MM.1S (cell line): ENCODE results near the gene NEURL4.
"Not testable (repeated sequence)": the region's sequence is repeated elsewhere in the genome, so short reads cannot be mapped to it uniquely, and the experiment has no call there.

Source experiments
- DNase-seq: peaks from one replicate; pipeline ENCODE4 v3.0.0-alpha.2; 2015
- H2AFZ ChIP-seq: fragments of 300-600 bp; sonication (generic); 2 replicates; pipeline ENCODE4 v1.6.0; 2016; ENCODE audit warnings: antibody characterized with exemption, low read length
- H3F3A ChIP-seq: fragments of 300-600 bp; sonication (generic); 2 replicates; pipeline ENCODE4 v1.6.1; 2016; ENCODE audit warnings: mild to moderate bottlenecking, antibody characterized with exemption, low read length, moderate library complexity, mixed read lengths; ENCODE audit not compliant: insufficient read depth
- H3K27ac ChIP-seq: fragments of 300-600 bp; sonication (generic); 2 replicates; pipeline ENCODE4 v1.5.1; 2016; ENCODE audit warnings: mild to moderate bottlenecking, low read length
- H3K27me3 ChIP-seq: fragments of 300-600 bp; sonication (generic); replicated peaks from 2 replicates; pipeline ENCODE4 v1.6.0; 2016; ENCODE audit warnings: low read length; ENCODE audit not compliant: insufficient read depth
- H3K36me3 ChIP-seq: fragments of 300-600 bp; sonication (generic); replicated peaks from 2 replicates; pipeline ENCODE4 v1.6.1; 2016; ENCODE audit warnings: mild to moderate bottlenecking, low read length, mixed read lengths; ENCODE audit not compliant: insufficient read depth
- H3K4me1 ChIP-seq: fragments of 300-600 bp; sonication (generic); 2 replicates; pipeline ENCODE4 v1.6.1; 2016; ENCODE audit warnings: low read length, mixed read lengths
- H3K4me2 ChIP-seq: fragments of 300-600 bp; sonication (generic); 2 replicates; pipeline ENCODE4 v1.6.0; 2016; ENCODE audit warnings: low read depth, low read length
- H3K4me3 ChIP-seq: fragments of 300-600 bp; sonication (generic); 2 replicates; pipeline ENCODE4 v1.5.1; 2016; ENCODE audit warnings: low read length, mixed read lengths
- H3K79me2 ChIP-seq: fragments of 300-600 bp; sonication (generic); 2 replicates; pipeline ENCODE4 v1.6.1; 2016; ENCODE audit warnings: mixed run types, low read length, mixed read lengths
- H3K9ac ChIP-seq: fragments of 300-600 bp; sonication (generic); 2 replicates; pipeline ENCODE4 v1.6.1; 2016; ENCODE audit warnings: low read length, mixed read lengths
- H3K9me2 ChIP-seq: fragments of 300-600 bp; sonication (generic); replicated peaks from 2 replicates; pipeline ENCODE4 v1.6.1; 2016; ENCODE audit warnings: mild to moderate bottlenecking, low read length, mixed read lengths; ENCODE audit not compliant: insufficient read depth
- H3K9me3 ChIP-seq: fragments of 300-600 bp; sonication (generic); replicated peaks from 2 replicates; pipeline ENCODE4 v1.6.1; 2016; ENCODE audit warnings: mild to moderate bottlenecking, low read length, mixed read lengths; ENCODE audit not compliant: insufficient read depth
- H4K20me1 ChIP-seq: fragments of 300-600 bp; sonication (generic); 2 replicates; pipeline ENCODE4 v1.6.1; 2016; ENCODE audit warnings: mild to moderate bottlenecking, low read length, moderate library complexity, mixed read lengths; ENCODE audit not compliant: insufficient read depth
- EZH2 ChIP-seq: fragments of 300-600 bp; sonication (generic); optimal IDR thresholded peaks from 2 replicates; pipeline ENCODE3; 2017; ENCODE audit warnings: low read depth, mild to moderate bottlenecking, antibody characterized with exemption, low read length, mixed read lengths
- EZH2phosphoT487 ChIP-seq: fragments of 300-600 bp; sonication (generic); IDR thresholded peaks from 2 replicates; pipeline ENCODE4 v1.6.1; 2018; ENCODE audit warnings: antibody characterized with exemption, low read length
- TF ChIP-seq, protein P1 (sequence below): fragments of 300-600 bp; sonication (generic); IDR thresholded peaks from 2 replicates; pipeline ENCODE4 v1.5.1; 2016; ENCODE audit warnings: antibody characterized with exemption, low read length, mixed read lengths

NEURL4 gene

DNA sequence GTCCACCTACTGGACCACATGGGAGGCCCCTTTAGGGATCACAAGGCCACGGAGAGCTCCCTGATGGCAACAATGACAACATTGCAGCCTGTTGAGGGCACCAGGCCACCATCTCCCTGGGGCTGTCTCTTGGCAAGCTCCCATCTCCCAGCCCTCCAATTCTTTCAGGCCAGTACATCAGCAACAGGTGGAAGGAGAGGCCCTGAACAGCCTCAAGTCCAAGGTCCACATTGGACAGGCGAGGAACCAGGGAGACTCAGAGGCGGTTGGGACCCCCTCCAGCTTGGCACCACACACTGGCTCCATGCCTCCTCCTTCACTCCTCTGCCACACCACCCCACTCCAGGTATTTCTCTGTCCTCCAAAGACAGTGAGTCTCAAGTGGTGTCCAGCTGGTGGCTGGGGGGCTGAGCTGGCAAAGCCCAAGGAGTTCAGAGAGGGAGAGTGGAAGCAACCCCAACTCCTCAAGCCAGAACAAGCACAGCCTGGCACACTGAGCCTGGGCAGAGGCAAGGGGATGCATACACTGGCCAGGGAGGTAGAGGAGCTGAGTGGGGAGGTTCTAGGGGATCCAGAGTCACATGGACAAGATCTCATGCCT is 5.9 kb upstream of the NEURL4 start:
- Histone ChIP-seq H2AFZ (no peak overlapping the region), H3K9ac (no peak overlapping the region), H3K27me3 (no peaks in the 10 kb centered on the region), H3K4me1 (peaks cover 16% of the 10 kb centered on the region), H3K79me2 (peaks cover 24% of the 10 kb centered on the region), H3K4me3 (no peak overlapping the region), H3K9me3 (no peaks in the 10 kb centered on the region), H3K27ac (no peak overlapping the region), H3F3A (peaks cover 12% of the 10 kb centered on the region), H3K4me2 (no peak overlapping the region), H4K20me1 (no peaks in the 10 kb centered on the region), H3K36me3 (no peaks in the 10 kb centered on the region), H3K9me2 (no peaks in the 10 kb centered on the region)
- DNase-seq, result no peak
- TF ChIP-seq, protein P1, sequence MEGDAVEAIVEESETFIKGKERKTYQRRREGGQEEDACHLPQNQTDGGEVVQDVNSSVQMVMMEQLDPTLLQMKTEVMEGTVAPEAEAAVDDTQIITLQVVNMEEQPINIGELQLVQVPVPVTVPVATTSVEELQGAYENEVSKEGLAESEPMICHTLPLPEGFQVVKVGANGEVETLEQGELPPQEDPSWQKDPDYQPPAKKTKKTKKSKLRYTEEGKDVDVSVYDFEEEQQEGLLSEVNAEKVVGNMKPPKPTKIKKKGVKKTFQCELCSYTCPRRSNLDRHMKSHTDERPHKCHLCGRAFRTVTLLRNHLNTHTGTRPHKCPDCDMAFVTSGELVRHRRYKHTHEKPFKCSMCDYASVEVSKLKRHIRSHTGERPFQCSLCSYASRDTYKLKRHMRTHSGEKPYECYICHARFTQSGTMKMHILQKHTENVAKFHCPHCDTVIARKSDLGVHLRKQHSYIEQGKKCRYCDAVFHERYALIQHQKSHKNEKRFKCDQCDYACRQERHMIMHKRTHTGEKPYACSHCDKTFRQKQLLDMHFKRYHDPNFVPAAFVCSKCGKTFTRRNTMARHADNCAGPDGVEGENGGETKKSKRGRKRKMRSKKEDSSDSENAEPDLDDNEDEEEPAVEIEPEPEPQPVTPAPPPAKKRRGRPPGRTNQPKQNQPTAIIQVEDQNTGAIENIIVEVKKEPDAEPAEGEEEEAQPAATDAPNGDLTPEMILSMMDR, result no peak
- TF ChIP-seq EZH2 (no peak), EZH2phosphoT487 (no peak)

DNA sequence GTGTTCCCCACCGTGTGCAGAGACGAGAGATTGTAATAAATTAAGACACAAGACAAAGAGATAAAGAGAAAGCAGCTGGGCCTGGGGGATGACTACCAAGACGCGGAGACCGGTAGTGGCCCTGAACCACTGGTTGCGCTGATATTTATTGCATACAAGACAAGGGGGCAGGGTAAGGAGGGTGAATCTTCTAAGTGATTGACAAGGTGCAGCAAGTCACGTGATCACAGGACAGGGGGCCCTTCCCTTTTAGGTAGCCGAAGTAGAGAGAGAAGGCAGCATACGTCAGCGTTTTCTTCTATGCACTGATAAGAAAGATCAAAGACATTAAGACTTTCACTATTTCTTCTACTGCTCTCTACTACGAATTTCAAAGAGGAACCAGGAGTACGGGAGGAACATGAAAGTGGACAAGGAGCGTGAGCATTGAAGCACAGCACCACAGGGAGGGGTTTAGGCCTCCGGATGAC is 3.5 kb upstream of the NEURL4 start:
- not testable (repeated sequence) for H3K36me3 ChIP-seq, H3K9me2 ChIP-seq, H3K9ac ChIP-seq, H3K9me3 ChIP-seq, H3K4me3 ChIP-seq, H3K27me3 ChIP-seq, H3F3A ChIP-seq, H4K20me1 ChIP-seq
- peaks cover 22% of the 10 kb centered on the region for H3K4me1 ChIP-seq
- peak overlapping the region; percentile 38; the same call in 1 of the 2 replicates for H3K4me2 ChIP-seq
- H3K27ac ChIP-seq, result peak overlapping the region; percentile 19; the same call in 1 of the 2 replicates
- peaks cover 27% of the 10 kb centered on the region for H3K79me2 ChIP-seq
- DNase-seq, result peak; percentile 59
- H2AFZ ChIP-seq, result peak overlapping the region; percentile 14; the same call in 1 of the 2 replicates

- H3K4me2 ChIP-seq, result peak overlapping the region; percentile 38; the same call in 1 of the 2 replicates
- H3K79me2 ChIP-seq, result peaks cover 27% of the 10 kb centered on the region
- no peak for DNase-seq
- H3K9ac ChIP-seq, result no peak overlapping the region
- no peaks in the 10 kb centered on the region for H3K36me3 ChIP-seq
- H2AFZ ChIP-seq, result peak overlapping the region; percentile 14; the same call in 1 of the 2 replicates
- H3K4me3 ChIP-seq, result no peak overlapping the region
- no peak for TF ChIP-seq EZH2
- TF ChIP-seq, protein P1, result no peak
- no peak for TF ChIP-seq EZH2phosphoT487
- no peaks in the 10 kb centered on the region for H3K9me2 ChIP-seq
- peaks cover 22% of the 10 kb centered on the region for H3K4me1 ChIP-seq
- no peaks in the 10 kb centered on the region for H3K27me3 ChIP-seq
- peak overlapping the region; percentile 19; the same call in 1 of the 2 replicates for H3K27ac ChIP-seq
- H3K9me3 ChIP-seq, result no peaks in the 10 kb centered on the region
- H3F3A ChIP-seq, result peaks cover 9% of the 10 kb centered on the region
- no peaks in the 10 kb centered on the region for H4K20me1 ChIP-seq
Observed at GRCh38 chr17:7332111-7332510, 3.0 kb upstream of the NEURL4 start.

DNA sequence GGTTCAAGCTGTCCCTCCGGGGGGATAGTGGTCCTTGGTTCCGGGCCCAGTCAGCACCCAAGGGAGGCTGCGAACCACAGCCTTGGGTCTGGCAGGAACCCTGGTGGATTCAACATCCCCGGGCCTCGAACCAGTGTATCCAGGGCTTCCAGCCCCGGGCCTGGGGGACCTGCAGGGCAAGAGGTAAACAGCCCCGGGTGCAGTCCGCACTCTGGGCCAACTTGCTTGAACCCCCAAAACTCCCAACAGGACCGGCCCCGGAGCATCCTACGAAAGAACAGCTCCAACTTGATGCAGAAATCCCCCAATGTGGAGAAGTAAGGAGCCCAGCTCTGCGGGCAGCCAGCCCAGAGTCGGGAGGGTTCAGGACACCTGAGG is 1.5 kb upstream of the NEURL4 start:
- peaks cover 19% of the 10 kb centered on the region for H3K4me1 ChIP-seq
- H3K9ac ChIP-seq, result peak overlapping the region; percentile 35; the same call in 1 of the 2 replicates
- H3K79me2 ChIP-seq, result peaks cover 18% of the 10 kb centered on the region
- H3K4me3 ChIP-seq, result peak overlapping the region; percentile 98
- peaks cover 9% of the 10 kb centered on the region for H3F3A ChIP-seq
- no peaks in the 10 kb centered on the region for H3K36me3 ChIP-seq
- H3K9me3 ChIP-seq, result no peaks in the 10 kb centered on the region
- H3K9me2 ChIP-seq, result no peaks in the 10 kb centered on the region
- H3K4me2 ChIP-seq, result peak overlapping the region; percentile 82
- no peak for DNase-seq
- H3K27me3 ChIP-seq, result no peaks in the 10 kb centered on the region
- no peaks in the 10 kb centered on the region for H4K20me1 ChIP-seq
- TF ChIP-seq, protein P1, result no peak
- no peak for TF ChIP-seq EZH2
- TF ChIP-seq EZH2phosphoT487, result no peak
- H3K27ac ChIP-seq, result no peak overlapping the region
- peak overlapping the region; percentile 93 for H2AFZ ChIP-seq
